ENCODE measurements around the gene HSP90AB1. TPM values are rescaled to one million over a fixed set of nuclear protein-coding genes. Genes with fewer than 3 reads are reported as not detected.

HSP90AB1 gene
- polyA plus RNA-seq, 1 donor from 2014 or later = 522 TPM

DNA sequence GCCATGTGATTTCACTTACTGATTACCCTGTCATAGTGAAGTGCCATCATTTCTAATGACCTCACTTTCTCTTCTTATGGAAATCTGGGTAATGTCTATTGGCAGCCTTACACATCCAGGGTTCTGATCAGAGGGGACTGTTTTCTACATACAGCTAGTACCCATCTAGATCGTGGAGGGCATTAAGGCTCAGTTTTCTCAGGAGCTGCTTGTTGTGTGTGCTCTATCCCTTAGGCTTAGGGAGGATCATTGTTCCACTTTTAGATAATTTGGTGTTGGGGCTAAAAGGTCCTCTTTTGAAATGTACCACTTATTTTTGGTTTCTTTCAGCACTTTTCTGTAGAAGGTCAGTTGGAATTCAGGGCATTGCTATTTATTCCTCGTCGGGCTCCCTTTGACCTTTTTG, 3.8 kb downstream of the HSP90AB1 start:
- Histone ChIP-seq H3K9me3 (ENCODE audit: low read length) (no peaks in the 10 kb centered on the region), H2AFZ (ENCODE audit: low read depth, low read length) (no peak overlapping the region), H4K20me1 (ENCODE audit: insufficient read depth) (peaks cover 5% of the 10 kb centered on the region), H3K27ac (ENCODE audit: low read length) (no peak overlapping the region), H3K4me2 (ENCODE audit: low read length) (no peak overlapping the region), H3K79me2 (replicated peaks; ENCODE audit: insufficient read depth, low read length) (peaks cover 55% of the 10 kb centered on the region), H3K9me2 (ENCODE audit: insufficient read depth, low read length) (no peaks in the 10 kb centered on the region), H3K27me3 (ENCODE audit: insufficient read depth, low read depth, low read length) (no peaks in the 10 kb centered on the region), H3K4me3 (ENCODE audit: low read length) (peak overlapping the region; percentile 99), H3K9ac (ENCODE audit: low read length) (no peak overlapping the region), H3F3A (ENCODE audit: insufficient read depth, low read length, poor library complexity, severe bottlenecking) (no peaks in the 10 kb centered on the region), H3K36me3 (ENCODE audit: insufficient read depth, low read length) (peaks cover 16% of the 10 kb centered on the region)
- no peak for TF ChIP-seq EZH2 (IDR thresholded peaks at IDR 0.05; ENCODE audit: borderline replicate concordance, insufficient read depth, low read length, poor library complexity, severe bottlenecking)
- no peak for TF ChIP-seq MXI1 (conservative IDR thresholded peaks at IDR 0.05; ENCODE audit: poor library complexity, severe bottlenecking)
- TF ChIP-seq REST (IDR thresholded peaks at IDR 0.05; ENCODE audit: borderline replicate concordance) = no peak

DNA sequence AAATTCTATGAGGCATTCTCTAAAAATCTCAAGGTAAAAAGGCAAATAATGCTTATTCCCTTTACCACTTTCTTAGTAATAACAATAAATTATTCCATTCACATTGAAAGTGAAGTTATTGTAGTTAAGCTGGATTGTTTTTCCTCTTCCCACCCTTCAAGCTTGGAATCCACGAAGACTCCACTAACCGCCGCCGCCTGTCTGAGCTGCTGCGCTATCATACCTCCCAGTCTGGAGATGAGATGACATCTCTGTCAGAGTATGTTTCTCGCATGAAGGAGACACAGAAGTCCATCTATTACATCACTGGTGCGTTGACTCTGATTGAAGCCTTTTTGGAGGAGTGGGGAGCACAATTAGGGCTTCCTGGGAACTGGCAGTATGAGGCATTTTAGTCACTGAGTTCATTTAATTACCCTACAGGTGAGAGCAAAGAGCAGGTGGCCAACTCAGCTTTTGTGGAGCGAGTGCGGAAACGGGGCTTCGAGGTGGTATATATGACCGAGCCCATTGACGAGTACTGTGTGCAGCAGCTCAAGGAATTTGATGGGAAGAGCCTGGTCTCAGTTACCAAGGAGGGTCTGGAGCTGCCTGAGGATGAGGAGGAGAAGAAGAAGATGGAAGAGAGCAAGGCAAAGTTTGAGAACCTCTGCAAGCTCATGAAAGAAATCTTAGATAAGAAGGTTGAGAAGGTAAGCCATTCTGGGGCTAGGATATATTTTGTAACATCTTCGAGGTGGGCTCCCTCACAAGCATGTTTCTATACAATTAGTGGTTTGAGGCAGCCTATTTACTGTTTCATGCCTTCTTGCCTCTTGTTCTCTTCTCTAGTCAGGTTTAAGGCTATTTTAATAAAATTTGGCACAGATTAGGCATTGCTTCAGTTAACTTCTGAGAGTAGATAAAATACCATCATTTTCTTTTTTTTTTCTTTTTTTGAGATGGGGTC, 4.9 kb downstream of the HSP90AB1 start:
- TF ChIP-seq REST (IDR thresholded peaks at IDR 0.05; ENCODE audit: borderline replicate concordance) (no peak), POLR2AphosphoS5 (IDR thresholded peaks at IDR 0.05) (no peak), CTCF (IDR thresholded peaks at IDR 0.05; ENCODE audit: poor library complexity, severe bottlenecking) (no peak), RAD21 (conservative IDR thresholded peaks at IDR 0.05) (no peak), EZH2 (IDR thresholded peaks at IDR 0.05; ENCODE audit: borderline replicate concordance, insufficient read depth, low read length, poor library complexity, severe bottlenecking) (no peak), TAF1 (IDR thresholded peaks at IDR 0.05; ENCODE audit: low read depth) (no peak)

More for the DNA sequence above, 4.9 kb downstream of the HSP90AB1 start:
- Histone ChIP-seq H2AFZ (ENCODE audit: low read depth, low read length) (no peak overlapping the region), H3K27ac (ENCODE audit: low read length) (no peak overlapping the region), H3K27me3 (ENCODE audit: insufficient read depth, low read depth, low read length) (no peaks in the 10 kb centered on the region), H3K9me3 (ENCODE audit: low read length) (no peaks in the 10 kb centered on the region), H3K4me2 (ENCODE audit: low read length) (no peak overlapping the region), H3K9ac (ENCODE audit: low read length) (no peak overlapping the region), H3K36me3 (ENCODE audit: insufficient read depth, low read length) (peaks cover 16% of the 10 kb centered on the region), H3K9me2 (ENCODE audit: insufficient read depth, low read length) (no peaks in the 10 kb centered on the region), H3K4me3 (ENCODE audit: low read length) (no peak overlapping the region), H3K79me2 (replicated peaks; ENCODE audit: insufficient read depth, low read length) (peaks cover 65% of the 10 kb centered on the region), H4K20me1 (ENCODE audit: insufficient read depth) (peaks cover 5% of the 10 kb centered on the region), H3F3A (ENCODE audit: insufficient read depth, low read length, poor library complexity, severe bottlenecking) (no peaks in the 10 kb centered on the region)

All from neural cell (in vitro differentiated cells).